Spleen (tissue), 11 donors: Measurements from ENCODE around the gene ABCC1. TPM values are rescaled to one million over a fixed set of nuclear protein-coding genes. Genes with fewer than 3 reads are reported as not detected.

Source experiments
- DNase-seq: peaks from one replicate; pipeline ENCODE4 v3.0.0-alpha.2; 2020
- H3K27ac ChIP-seq, 8 donors: fragments of 200-600 bp; sonication (generic) in 7 of 8; 1 replicate in 4 of 8; 2 replicates in 4 of 8; pipeline versions ENCODE4 v1.5.0 to v1.8.0; 2016 to 2021; ENCODE audit warnings: inconsistent platforms in 4 of 8, mild to moderate bottlenecking in 4 of 8, moderate library complexity in 1 of 8
- H3K27me3 ChIP-seq, 7 donors: fragments of 200-600 bp; sonication (generic) in 6 of 7; replicated peaks in 1 of 7; 1 replicate in 4 of 7; 2 replicates in 3 of 7; pipeline versions ENCODE4 v1.5.0 to v1.8.0; 2016 to 2021; ENCODE audit warnings: inconsistent platforms in 3 of 7, mild to moderate bottlenecking in 1 of 7
- H3K36me3 ChIP-seq, 6 donors: fragments of 200-600 bp; sonication (generic) in 5 of 6; 1 replicate in 4 of 6; 2 replicates in 2 of 6; pipeline versions ENCODE4 v1.5.0 to v1.8.0; 2016 to 2021; ENCODE audit warnings: inconsistent platforms in 2 of 6
- H3K4me1 ChIP-seq, 6 donors: fragments of 200-600 bp; sonication (generic) in 5 of 6; 1 replicate in 3 of 6; 2 replicates in 3 of 6; pipeline versions ENCODE4 v1.5.0 to v1.8.0; 2016 to 2021; ENCODE audit warnings: inconsistent platforms in 3 of 6
- H3K4me3 ChIP-seq, 8 donors: fragments of 200-600 bp; sonication (generic) in 7 of 8; 1 replicate in 4 of 8; 2 replicates in 4 of 8; pipeline versions ENCODE4 v1.5.0 to v1.8.0; 2016 to 2021; ENCODE audit warnings: inconsistent platforms in 4 of 8, mild to moderate bottlenecking in 4 of 8, moderate library complexity in 2 of 8
- H3K9me3 ChIP-seq, 8 donors: fragments of 200-600 bp; sonication (generic) in 7 of 8; 1 replicate in 4 of 8; 2 replicates in 4 of 8; pipeline versions ENCODE4 v1.5.0 to v1.8.0; 2016 to 2021; ENCODE audit warnings: inconsistent platforms in 4 of 8
- POLR2A ChIP-seq, 3 donors: fragments of 450-650 bp; IDR thresholded peaks; one replicate each; pipeline ENCODE4 v1.5.1; 2017; ENCODE audit warnings: antibody characterized with exemption in 3 of 3, mild to moderate bottlenecking in 1 of 3
- POLR2AphosphoS5 ChIP-seq, 3 donors: sonication (generic); formaldehyde crosslinking; IDR thresholded peaks; one replicate each; pipeline ENCODE4 v1.5.1; 2017; ENCODE audit warnings: antibody characterized with exemption in 3 of 3
- WGBS, 5 donors: extraction: QIAGEN DNeasy Blood & Tissue Kit in 3 of 5; methylation state at CpG; one replicate each; pipeline versions ENCODE4 v1.1.5 to v1.1.7; 2013 to 2018; 5-methylcytosine and 5-hydroxymethylcytosine counted together
- intact Hi-C: fragments of 100-400 bp; cut with DNase I; formaldehyde crosslinking; loops from one replicate; pipeline ENCODE4 v1.15.0; 2023; ENCODE audit warnings: low total_unique reads
- polyA plus RNA-seq, 3 donors: library from polyadenylated mRNA; stranded (reverse); fragments of 200-250 nt; gene quantifications; one replicate each; pipeline ENCODE4 v1.2.1, GENCODE V29; 2013
- total RNA-seq, 7 donors: library from RNA; depleted of rRNA in 3 of 7; stranded (reverse); fragments of >200 nt in 3 of 7; fragmentation: NEBNext Ultra II Directional in 4 of 7; extraction: Animal tissue kit (Norgen Biotek cat#: 25700) in 4 of 7; gene quantifications; one replicate each; pipeline versions ENCODE4 v1.1.0 to v1.2.1, GENCODE V29; 2016 to 2021
- TF ChIP-seq, protein P1 (sequence below), 11 experiments: fragments of 200-600 bp in 7 of 11; fragments of 450-650 bp in 4 of 11; sonication (generic) in 4 of 11; IDR thresholded peaks in 8 of 11; conservative IDR thresholded peaks in 3 of 11; 1 replicate in 7 of 11; 2 replicates in 4 of 11; pipeline versions ENCODE4 v1.4.0 to v1.8.0; 2016 to 2021; ENCODE audit warnings: antibody characterized with exemption in 11 of 11, inconsistent platforms in 4 of 11, mild to moderate bottlenecking in 1 of 11
- donor health status: healthy with polysubstance abuse.
- donor health status: DM: no; HTN: no; CAD: no; lungs with moderate emphysema.
- donor health status: DM: no; HTN: no; CAD: no.
- donor health status: Bipolar disorder and iron deficiency.
- donor health status: healthy.
- donor health status: DM: no; HTN: no; CAD: no.
- donor health status: DM: yes; HTN: yes; CAD: no.

The ABCC1 gene
- total and polyA plus RNA-seq, 10 donors: 7.8 to 65.7 (median 52.5) TPM

DNA sequence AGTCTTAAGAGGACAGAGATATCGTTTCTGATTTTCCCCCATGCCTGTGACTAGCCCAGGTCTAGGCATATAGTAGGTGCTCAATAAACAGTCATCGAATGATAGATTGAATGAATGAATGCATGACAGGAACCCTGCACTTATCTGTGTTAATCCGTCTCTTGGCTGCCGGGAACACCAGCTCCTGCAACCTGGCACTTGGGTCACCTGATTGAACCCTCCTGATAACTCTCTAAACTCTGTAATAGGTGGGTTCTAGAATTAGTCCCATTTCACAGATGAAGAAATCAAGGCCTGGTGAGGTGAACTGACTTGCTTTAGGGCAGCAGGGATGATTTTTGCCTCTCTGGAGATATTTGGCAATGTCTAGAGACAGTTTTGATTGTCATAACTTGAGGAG, 43.7 kb downstream of the ABCC1 start:
- no peaks in the 10 kb centered on the region for H3K9me3 ChIP-seq
- H3K27me3 ChIP-seq: no peaks in the 10 kb centered on the region
- TF ChIP-seq POLR2A (IDR thresholded peaks at IDR 0.05) (no peak), POLR2AphosphoS5 (IDR thresholded peaks at IDR 0.05) (no peak)
- TF ChIP-seq, protein P1, sequence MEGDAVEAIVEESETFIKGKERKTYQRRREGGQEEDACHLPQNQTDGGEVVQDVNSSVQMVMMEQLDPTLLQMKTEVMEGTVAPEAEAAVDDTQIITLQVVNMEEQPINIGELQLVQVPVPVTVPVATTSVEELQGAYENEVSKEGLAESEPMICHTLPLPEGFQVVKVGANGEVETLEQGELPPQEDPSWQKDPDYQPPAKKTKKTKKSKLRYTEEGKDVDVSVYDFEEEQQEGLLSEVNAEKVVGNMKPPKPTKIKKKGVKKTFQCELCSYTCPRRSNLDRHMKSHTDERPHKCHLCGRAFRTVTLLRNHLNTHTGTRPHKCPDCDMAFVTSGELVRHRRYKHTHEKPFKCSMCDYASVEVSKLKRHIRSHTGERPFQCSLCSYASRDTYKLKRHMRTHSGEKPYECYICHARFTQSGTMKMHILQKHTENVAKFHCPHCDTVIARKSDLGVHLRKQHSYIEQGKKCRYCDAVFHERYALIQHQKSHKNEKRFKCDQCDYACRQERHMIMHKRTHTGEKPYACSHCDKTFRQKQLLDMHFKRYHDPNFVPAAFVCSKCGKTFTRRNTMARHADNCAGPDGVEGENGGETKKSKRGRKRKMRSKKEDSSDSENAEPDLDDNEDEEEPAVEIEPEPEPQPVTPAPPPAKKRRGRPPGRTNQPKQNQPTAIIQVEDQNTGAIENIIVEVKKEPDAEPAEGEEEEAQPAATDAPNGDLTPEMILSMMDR (IDR thresholded peaks at IDR 0.05 in 8 of 11, conservative IDR thresholded peaks at IDR 0.05 in 3 of 11): no peak
- H3K4me1 ChIP-seq: peaks cover 11 to 71% (median 46%) of the 10 kb centered on the region in 6 donors
- H3K4me3 ChIP-seq: no peak overlapping the region
- H3K36me3 ChIP-seq: peaks cover 0 to 34% (median 0%) of the 10 kb centered on the region in 6 donors
- WGBS, 5 donors: 86 to 95% (median 92%) methylated on average over 4 of the region's 4 CpGs
- no peak overlapping the region for H3K27ac ChIP-seq
- no peak for DNase-seq
- intact Hi-C loops: no loop called here

DNA sequence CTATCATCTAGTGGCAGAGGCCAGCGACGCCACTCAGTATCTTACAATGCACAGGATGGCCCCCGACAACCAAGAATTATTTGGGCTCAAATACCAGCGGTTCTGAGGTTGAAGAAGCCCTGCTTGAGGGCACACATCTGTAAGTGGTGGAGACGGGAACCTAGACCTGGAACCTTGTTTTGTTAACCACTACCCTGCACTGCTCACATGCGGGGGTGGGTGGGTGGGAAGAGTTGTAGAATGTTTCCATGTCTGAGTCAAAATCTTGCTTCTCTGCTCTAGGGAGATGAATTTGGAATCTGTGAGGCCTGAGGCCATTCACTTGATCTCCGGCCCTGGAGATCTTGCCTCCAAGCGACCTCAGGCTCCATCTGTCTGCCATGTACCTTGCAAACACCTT, 44.1 kb downstream of the ABCC1 start:
- no peak for DNase-seq
- no peaks in the 10 kb centered on the region for H3K27me3 ChIP-seq
- WGBS, 5 donors: 72 to 90% (median 83%) methylated on average over 8 of the region's 8 CpGs
- H3K4me1 ChIP-seq: peaks cover 11 to 71% (median 46%) of the 10 kb centered on the region in 6 donors
- intact Hi-C loops: no loop called here
- no peak overlapping the region for H3K4me3 ChIP-seq
- TF ChIP-seq, protein P1 (IDR thresholded peaks at IDR 0.05 in 8 of 11, conservative IDR thresholded peaks at IDR 0.05 in 3 of 11): no peak
- TF ChIP-seq POLR2AphosphoS5 (IDR thresholded peaks at IDR 0.05): no peak
- TF ChIP-seq POLR2A (IDR thresholded peaks at IDR 0.05): no peak
- no peak overlapping the region for H3K27ac ChIP-seq
- H3K9me3 ChIP-seq: no peaks in the 10 kb centered on the region
- peaks cover 0 to 34% (median 0%) of the 10 kb centered on the region in 6 donors for H3K36me3 ChIP-seq

DNA sequence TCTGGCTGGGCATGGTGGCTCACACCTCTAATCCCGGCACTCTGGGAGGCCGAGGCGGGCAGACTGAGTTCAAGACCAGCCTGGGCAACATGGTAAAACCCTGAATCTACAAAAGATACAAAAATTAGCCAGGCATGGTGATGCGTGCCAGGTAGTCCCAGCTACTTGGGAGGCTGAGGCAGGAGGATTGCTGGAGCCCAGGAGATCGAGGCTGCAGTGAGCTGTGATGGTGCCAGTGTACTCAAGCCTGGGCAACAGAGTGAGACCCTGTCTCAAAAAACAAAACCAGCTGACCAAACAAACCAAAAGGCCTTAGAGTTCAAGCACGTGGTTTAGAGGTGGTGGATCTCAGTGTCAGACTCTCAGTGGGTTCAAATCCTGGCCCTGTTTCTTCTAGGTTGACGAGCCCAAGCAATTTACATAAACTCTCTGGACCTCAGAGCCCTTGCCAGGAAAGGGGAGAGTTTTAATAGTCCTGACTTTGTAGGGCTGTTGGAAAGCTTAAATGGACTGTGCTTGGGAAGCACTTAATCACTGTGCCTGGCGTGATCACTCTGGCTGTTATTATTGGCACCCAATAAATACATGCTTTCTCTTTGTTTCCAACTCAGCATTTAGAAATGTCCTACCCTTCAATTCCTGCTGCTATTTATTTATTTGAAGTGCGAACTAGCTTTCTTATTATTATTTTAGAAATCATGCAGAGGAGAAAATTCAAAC, 44.7 kb downstream of the ABCC1 start:
- Histone ChIP-seq H3K4me1 (peaks cover 14 to 71% (median 47%) of the 10 kb centered on the region in 6 donors), H3K36me3 (peaks cover 0 to 34% (median 0%) of the 10 kb centered on the region in 6 donors), H3K4me3 (no peak overlapping the region), H3K27ac (peak overlapping the region in 1 of 8 donors; percentile 7), H3K27me3 (no peaks in the 10 kb centered on the region), H3K9me3 (no peaks in the 10 kb centered on the region)
- TF ChIP-seq POLR2A (IDR thresholded peaks at IDR 0.05): no peak
- TF ChIP-seq, protein P1 (IDR thresholded peaks at IDR 0.05 in 8 of 11, conservative IDR thresholded peaks at IDR 0.05 in 3 of 11): no peak
- no peak for TF ChIP-seq POLR2AphosphoS5 (IDR thresholded peaks at IDR 0.05)
- 83 to 92% (median 88%) methylated on average over 9 of the region's 9 CpGs for WGBS, 5 donors
- intact Hi-C loops: no loop called here
- no peak for DNase-seq

DNA sequence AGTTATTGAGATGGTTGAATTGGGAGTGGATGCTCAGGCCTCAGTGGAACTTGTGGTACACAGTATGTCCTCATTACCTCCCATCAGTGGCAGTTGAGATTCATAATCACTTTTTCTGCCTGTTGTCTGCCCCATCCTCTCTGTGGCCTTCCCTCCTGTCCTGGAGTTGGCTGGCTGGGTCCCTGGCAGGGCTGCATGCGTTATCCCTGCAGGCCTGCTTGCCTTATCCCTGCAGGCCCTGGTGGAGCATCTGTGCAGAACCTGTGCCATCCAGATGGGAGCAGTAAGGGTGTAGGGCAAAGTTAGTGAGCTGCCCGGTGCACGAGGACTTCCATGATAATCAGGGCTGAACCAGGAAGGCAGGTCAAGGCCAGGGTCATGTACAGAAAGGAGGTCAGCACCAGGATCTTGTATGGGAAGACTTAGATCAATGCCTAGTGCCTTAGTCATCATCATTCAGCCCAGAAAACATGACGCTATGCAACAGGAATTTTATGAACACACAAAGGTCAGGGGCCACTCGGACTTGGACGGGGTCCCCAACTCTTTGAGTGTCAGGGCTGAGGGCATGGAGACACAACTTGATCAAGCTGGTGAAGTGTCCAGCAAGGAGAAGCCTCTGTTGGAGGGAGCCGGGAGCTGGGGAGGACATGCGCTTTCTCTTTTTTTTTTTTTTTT, 47.2 kb downstream of the ABCC1 start:
- no peaks in the 10 kb centered on the region for H3K9me3 ChIP-seq
- peak in 2 of 3 donors; percentile 26 to 73 for TF ChIP-seq POLR2AphosphoS5 (IDR thresholded peaks at IDR 0.05)
- TF ChIP-seq POLR2A (IDR thresholded peaks at IDR 0.05): no peak
- TF ChIP-seq, protein P1 (IDR thresholded peaks at IDR 0.05 in 8 of 11, conservative IDR thresholded peaks at IDR 0.05 in 3 of 11): peak in 1 of 11 experiments; percentile 13
- peaks cover 0 to 29% (median 0%) of the 10 kb centered on the region in 6 donors for H3K36me3 ChIP-seq
- WGBS, 5 donors: 64 to 74% (median 72%) methylated on average over 6 to 8 of the region's 8 CpGs
- H3K4me1 ChIP-seq: peaks cover 22 to 72% (median 45%) of the 10 kb centered on the region in 6 donors
- H3K27me3 ChIP-seq: no peaks in the 10 kb centered on the region
- no peak overlapping the region for H3K4me3 ChIP-seq
- intact Hi-C loops: no loop called here
- H3K27ac ChIP-seq: peak overlapping the region in 7 of 8 donors; percentile 53 to 78 (median 70)
- DNase-seq: no peak
